ENCODE results near the gene VSIR. TPM values are rescaled to one million over a fixed set of nuclear protein-coding genes. Genes with fewer than 3 reads are reported as not detected.

Gene VSIR
- total RNA-seq, 1 donor from 2014 or later = 8.6 TPM

DNA sequence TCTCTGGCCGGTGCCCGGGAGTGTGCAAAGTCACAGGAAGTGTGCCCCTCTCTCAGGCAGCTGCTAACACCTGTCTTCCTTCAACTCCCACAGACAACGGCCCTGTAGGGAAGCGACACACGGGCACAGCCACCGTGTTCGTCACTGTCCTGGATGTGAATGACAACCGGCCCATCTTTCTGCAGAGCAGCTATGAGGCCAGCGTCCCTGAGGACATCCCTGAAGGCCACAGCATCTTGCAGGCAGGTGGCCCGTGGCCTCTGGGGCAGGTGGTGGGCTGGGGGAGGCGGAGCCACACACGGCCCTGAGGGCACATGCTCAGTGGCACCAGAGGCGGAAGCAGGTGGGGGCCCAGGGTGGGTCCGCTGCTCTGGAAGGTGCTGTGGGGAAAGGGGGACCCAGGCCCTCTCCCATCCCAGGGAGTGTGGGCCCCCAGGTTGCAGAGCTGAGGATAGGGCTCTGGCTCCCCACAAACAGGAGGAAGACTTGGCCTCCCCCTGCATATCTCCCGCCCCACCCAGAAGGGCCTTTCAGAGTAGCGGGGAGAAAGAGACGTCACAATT, 60.7 kb downstream of the VSIR start:
- TF ChIP-seq, protein P1, sequence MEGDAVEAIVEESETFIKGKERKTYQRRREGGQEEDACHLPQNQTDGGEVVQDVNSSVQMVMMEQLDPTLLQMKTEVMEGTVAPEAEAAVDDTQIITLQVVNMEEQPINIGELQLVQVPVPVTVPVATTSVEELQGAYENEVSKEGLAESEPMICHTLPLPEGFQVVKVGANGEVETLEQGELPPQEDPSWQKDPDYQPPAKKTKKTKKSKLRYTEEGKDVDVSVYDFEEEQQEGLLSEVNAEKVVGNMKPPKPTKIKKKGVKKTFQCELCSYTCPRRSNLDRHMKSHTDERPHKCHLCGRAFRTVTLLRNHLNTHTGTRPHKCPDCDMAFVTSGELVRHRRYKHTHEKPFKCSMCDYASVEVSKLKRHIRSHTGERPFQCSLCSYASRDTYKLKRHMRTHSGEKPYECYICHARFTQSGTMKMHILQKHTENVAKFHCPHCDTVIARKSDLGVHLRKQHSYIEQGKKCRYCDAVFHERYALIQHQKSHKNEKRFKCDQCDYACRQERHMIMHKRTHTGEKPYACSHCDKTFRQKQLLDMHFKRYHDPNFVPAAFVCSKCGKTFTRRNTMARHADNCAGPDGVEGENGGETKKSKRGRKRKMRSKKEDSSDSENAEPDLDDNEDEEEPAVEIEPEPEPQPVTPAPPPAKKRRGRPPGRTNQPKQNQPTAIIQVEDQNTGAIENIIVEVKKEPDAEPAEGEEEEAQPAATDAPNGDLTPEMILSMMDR (conservative IDR thresholded peaks at IDR 0.05; ENCODE audit: low read depth, low read length) = no peak
- no peak for DNase-seq (ENCODE audit: low read depth)

DNA sequence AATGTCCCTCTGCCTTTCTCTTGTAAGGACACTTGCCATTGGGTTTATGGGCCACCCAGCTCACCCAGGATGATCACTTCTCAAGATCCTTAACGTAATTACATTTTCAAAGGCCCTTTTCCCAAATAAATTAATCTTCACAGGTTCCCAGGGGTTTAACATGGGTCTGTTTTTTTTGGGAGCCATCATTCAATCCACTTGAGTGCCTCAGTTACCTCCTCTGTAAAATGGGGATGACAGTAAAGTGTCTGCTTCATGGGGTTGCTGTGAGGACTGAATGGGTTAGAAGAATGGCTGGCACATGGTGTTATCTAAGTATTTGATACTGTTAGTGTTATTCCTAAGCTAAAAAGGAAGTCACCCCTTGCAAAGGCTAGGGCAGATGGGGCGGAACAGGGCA, 61.1 kb downstream of the VSIR start:
- no peak for DNase-seq (ENCODE audit: low read depth)
- TF ChIP-seq, protein P1 (conservative IDR thresholded peaks at IDR 0.05; ENCODE audit: low read depth, low read length) = no peak
- H3K4me3 ChIP-seq (ENCODE audit: low read depth, low read length) = no peak overlapping the region

More for the DNA sequence above, 60.7 kb downstream of the VSIR start:
- H3K4me3 ChIP-seq (ENCODE audit: low read depth, low read length) = no peak overlapping the region

DNA sequence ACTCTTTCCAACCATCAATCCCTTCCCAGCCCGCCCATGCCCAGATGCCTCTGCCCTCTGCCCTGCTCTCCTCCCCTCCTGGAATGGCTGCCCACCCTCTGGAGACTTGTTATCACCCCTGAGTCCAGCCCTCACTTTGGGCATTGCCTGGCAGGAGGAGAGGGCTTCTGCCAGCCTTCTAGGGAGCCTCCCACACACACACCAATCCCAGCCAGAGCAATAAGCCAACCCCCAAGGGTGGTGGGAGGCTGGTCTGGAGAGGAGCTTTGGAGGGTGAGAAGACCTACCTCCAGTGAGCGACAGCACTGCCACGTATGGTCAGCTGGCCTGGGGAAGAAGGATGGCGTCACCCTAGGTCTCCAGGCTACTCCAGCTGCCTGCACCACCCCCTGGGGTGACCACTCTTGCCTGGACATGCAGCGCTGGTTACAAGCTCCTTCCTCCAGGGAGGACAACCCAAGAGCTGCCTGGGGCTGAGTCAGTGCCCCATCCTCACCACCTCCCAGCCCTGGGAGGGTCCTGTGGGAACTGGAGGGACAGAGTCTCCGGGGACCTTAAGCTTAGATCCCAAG, 62.2 kb downstream of the VSIR start:
- H3K4me3 ChIP-seq (ENCODE audit: low read depth, low read length) = no peak overlapping the region
- no peak for DNase-seq (ENCODE audit: low read depth)
- TF ChIP-seq, protein P1 (conservative IDR thresholded peaks at IDR 0.05; ENCODE audit: low read depth, low read length) = no peak

DNA sequence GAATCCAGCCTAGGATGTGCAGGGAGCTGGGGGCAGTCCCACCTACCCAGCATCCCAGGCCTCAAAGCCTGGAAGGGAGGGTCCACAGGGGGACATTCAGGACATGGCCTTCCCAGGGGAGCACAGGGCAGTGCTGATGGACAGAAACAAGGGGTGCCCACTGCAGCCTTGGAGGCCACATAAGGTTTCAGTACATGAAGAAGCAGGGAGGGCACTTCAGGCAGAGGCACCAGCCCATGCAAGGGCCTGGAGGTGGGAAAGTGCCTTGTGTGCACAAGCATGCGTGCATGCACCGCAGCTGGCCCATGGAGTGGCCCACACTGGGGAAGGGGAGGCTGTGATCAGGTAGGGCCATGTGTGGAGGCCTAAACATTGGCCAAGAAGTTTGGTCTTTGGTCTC, 62.8 kb downstream of the VSIR start:
- no peak overlapping the region for H3K4me3 ChIP-seq (ENCODE audit: low read depth, low read length)
- TF ChIP-seq, protein P1 (conservative IDR thresholded peaks at IDR 0.05; ENCODE audit: low read depth, low read length) = no peak
- DNase-seq (ENCODE audit: low read depth) = no peak

DNA sequence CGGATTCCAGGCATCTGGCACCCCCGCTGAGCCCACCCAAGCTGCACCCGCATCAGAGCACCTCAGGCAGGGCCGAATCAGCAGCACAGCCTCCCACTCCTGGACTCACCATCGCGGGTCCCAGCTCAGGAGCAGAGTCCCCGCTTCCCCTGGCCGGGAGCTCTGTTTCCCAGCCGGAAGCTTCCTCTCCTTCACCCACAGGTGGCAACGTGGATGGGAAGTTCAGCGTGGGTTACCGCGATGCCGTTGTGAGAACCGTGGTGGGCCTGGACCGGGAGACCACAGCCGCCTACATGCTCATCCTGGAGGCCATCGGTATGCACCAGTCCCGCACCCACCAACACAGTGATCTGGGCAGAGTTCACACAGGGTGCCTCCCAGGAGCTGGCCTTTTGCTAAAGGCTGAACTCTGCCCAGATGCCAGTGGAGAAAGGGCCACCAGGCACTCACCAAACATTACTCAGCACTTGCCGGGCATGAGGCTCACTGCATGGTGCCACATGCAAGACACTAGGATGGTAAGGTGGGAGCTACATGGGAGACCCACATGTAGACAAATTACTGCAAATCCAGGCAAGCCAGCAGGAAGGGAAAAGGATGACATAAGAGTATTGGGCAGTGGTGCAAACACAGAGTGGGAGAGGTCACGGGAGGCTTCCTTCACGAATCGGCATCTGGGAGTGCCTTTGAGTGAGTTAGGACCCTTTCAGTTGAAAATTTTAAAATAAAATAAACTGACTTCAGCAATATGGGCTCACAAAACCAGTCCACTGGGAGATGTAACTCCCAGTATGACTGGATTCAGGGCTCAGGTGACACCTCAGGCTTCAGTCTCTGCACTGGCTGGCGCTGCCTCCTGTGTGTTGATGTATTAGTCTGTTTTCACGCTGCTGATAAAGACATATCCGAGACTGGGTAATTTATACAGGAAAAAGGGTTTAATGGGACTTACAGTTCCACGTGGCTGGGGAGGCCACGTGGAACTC, 64.1 kb downstream of the VSIR start:
- TF ChIP-seq, protein P1 (conservative IDR thresholded peaks at IDR 0.05; ENCODE audit: low read depth, low read length) = peak; percentile 4
- DNase-seq (ENCODE audit: low read depth) = no peak
- H3K4me3 ChIP-seq (ENCODE audit: low read depth, low read length) = no peak overlapping the region

DNA sequence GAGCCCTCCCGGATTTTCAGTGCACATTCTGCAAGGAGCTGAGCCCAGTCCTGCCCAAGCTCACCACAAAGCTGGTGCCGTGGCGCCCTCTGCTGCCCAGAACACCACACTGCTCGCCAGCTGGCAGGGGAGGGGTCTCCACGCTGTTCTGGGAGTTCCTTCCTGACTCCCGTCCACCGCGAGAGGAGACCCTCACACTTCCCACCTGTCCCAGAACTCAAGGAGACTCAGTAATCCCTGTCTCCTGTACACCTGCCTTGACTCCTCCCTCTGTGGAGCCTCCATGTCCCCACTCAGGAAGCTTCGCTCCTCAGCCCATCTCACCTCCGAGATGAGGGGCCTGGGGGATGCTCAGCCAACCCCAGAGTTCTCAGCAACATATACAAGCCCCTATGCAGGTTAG, 65.0 kb downstream of the VSIR start:
- H3K4me3 ChIP-seq (ENCODE audit: low read depth, low read length) = no peak overlapping the region
- no peak for DNase-seq (ENCODE audit: low read depth)
- TF ChIP-seq, protein P1 (conservative IDR thresholded peaks at IDR 0.05; ENCODE audit: low read depth, low read length) = peak; percentile 80

Measured in epithelial cell of proximal tubule (primary cell).